Lung (tissue), 12 donors: ENCODE results near the gene ZNF43. TPM values are rescaled to one million over a fixed set of nuclear protein-coding genes. Genes with fewer than 3 reads are reported as not detected.

Experiments used
- ATAC-seq: fragments of 200-7000 bp; cut with Tn5 transposase; one replicate; pipeline ENCODE4 v1.9.1; 2020; ENCODE audit warnings: moderate number of reproducible peaks; ENCODE audit not compliant: insufficient read depth, low FRiP score
- DNase-seq, 3 donors: peaks; one replicate each; pipeline ENCODE4 v3.0.0-alpha.2; 2013 to 2017
- H3K27ac ChIP-seq, 2 donors: one replicate each; pipeline ENCODE4 v1.5.1; 2013; ENCODE audit warnings: mild to moderate bottlenecking in 2 of 2, moderate library complexity in 2 of 2, control low read depth in 1 of 2, inconsistent platforms in 1 of 2, low read depth in 1 of 2, low read length in 1 of 2
- H3K27me3 ChIP-seq, 3 donors: one replicate each; pipeline ENCODE4 v1.5.1; 2013; ENCODE audit warnings: low read length in 2 of 3; ENCODE audit not compliant: control insufficient read depth in 3 of 3, insufficient read depth in 3 of 3
- H3K36me3 ChIP-seq, 4 donors: one replicate each; pipeline ENCODE4 v1.5.1; 2013; ENCODE audit warnings: low read length in 4 of 4, mild to moderate bottlenecking in 1 of 4, moderate library complexity in 1 of 4; ENCODE audit not compliant: control insufficient read depth in 4 of 4, insufficient read depth in 4 of 4
- H3K4me1 ChIP-seq, 5 donors: one replicate each; pipeline ENCODE4 v1.5.1; 2013; ENCODE audit warnings: low read length in 5 of 5, mild to moderate bottlenecking in 2 of 5, moderate library complexity in 1 of 5; ENCODE audit not compliant: control insufficient read depth in 5 of 5, insufficient read depth in 5 of 5
- H3K4me3 ChIP-seq: one replicate; pipeline ENCODE4 v1.5.1; 2013; ENCODE audit warnings: mild to moderate bottlenecking, control low read depth, moderate library complexity
- H3K9ac ChIP-seq, 2 donors: one replicate each; pipeline ENCODE4 v1.5.1; 2013; ENCODE audit warnings: low read length in 2 of 2, control low read depth in 1 of 2; ENCODE audit not compliant: insufficient read depth in 1 of 2
- H3K9me3 ChIP-seq, 4 donors: one replicate each; pipeline ENCODE4 v1.5.1; 2013; ENCODE audit warnings: low read length in 3 of 4, mild to moderate bottlenecking in 1 of 4, moderate library complexity in 1 of 4; ENCODE audit not compliant: control insufficient read depth in 4 of 4, insufficient read depth in 3 of 4
- WGBS, 2 donors: extraction: QIAGEN DNeasy Blood & Tissue Kit; methylation state at CpG; one replicate each; pipeline ENCODE4 v1.1.7; 2013; 5-methylcytosine and 5-hydroxymethylcytosine counted together
- polyA plus RNA-seq, 2 donors: library from polyadenylated mRNA; stranded (reverse); fragments of 200-250 nt; gene quantifications; one replicate each; pipeline ENCODE4 v1.2.1, GENCODE V29; 2013
- total RNA-seq, 2 donors: library from RNA; depleted of rRNA in 1 of 2; stranded (reverse); fragments of >200 nt in 1 of 2; gene quantifications; one replicate each; pipeline ENCODE4 v1.2.1, GENCODE V29; 2014 to 2021
- TF ChIP-seq, protein P1 (sequence below): IDR thresholded peaks from 2 replicates; pipeline ENCODE4 v1.5.1; 2012; ENCODE audit warnings: mild to moderate bottlenecking; ENCODE audit errors: control extremely low read depth, extremely low read depth
- donor health status: control.
- donor health status: control.
- donor health status: Bipolar disorder and iron deficiency.
- donor health status: healthy.
- donor health status: DM: yes; HTN: yes; CAD: no.

The ZNF43 gene
- total and polyA plus RNA-seq, 4 donors: 3.1 to 29.2 (median 10.7) TPM

DNA sequence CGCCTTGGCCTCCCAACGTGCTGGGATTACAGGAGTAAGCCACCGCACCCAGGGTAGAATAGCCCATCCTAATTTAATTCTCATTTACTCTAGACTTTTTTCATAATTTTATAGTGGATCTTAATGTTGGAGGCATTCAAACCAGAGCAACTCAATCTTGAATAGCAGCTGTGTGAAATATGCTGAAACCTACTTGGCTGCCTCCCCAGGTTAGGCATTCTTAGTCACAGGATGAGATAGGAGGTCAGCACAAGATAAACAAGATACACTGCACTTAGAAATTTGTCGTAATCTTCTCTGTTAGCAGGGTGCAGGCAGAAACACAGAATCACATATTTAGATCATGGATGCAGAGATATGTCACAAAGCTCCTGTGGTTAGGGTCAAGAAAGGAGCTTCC, 2.7 kb upstream of the ZNF43 start:
- peaks cover 5 to 38% (median 23%) of the 10 kb centered on the region in 4 donors for H3K36me3 ChIP-seq
- H3K4me3 ChIP-seq: no peak overlapping the region
- 94 to 96% methylated on average over 4 of the region's 4 CpGs for WGBS, 2 donors
- no peak overlapping the region for H3K27ac ChIP-seq
- H3K4me1 ChIP-seq: peaks cover 0 to 4% (median 0%) of the 10 kb centered on the region in 5 donors
- ATAC-seq: no peak
- DNase-seq: no peak
- H3K27me3 ChIP-seq: no peaks in the 10 kb centered on the region
- no peak overlapping the region for H3K9ac ChIP-seq
- TF ChIP-seq, protein P1, sequence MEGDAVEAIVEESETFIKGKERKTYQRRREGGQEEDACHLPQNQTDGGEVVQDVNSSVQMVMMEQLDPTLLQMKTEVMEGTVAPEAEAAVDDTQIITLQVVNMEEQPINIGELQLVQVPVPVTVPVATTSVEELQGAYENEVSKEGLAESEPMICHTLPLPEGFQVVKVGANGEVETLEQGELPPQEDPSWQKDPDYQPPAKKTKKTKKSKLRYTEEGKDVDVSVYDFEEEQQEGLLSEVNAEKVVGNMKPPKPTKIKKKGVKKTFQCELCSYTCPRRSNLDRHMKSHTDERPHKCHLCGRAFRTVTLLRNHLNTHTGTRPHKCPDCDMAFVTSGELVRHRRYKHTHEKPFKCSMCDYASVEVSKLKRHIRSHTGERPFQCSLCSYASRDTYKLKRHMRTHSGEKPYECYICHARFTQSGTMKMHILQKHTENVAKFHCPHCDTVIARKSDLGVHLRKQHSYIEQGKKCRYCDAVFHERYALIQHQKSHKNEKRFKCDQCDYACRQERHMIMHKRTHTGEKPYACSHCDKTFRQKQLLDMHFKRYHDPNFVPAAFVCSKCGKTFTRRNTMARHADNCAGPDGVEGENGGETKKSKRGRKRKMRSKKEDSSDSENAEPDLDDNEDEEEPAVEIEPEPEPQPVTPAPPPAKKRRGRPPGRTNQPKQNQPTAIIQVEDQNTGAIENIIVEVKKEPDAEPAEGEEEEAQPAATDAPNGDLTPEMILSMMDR: no peak
- H3K9me3 ChIP-seq: peaks cover 0 to 2% (median 0%) of the 10 kb centered on the region in 4 donors

DNA sequence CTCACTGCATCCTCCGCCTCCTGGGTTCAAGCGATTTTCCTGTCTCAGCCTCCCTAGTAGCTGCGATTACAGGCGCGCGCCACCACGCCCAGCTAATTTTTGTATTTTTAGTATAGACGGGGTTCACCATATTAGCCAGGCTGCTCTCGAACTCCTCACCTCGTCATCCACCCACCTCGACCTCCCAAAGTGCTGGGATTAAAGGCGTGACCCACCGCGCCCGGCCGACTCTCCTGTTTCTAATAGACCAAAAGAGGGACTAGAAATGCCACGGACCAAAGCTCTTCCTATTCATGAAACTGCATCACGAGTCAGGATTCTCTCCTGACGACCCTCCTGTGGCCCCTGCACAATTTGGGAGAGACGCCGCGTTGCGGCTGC, 563 bp downstream of the ZNF43 start:
- peaks cover 0 to 6% (median 2%) of the 10 kb centered on the region in 4 donors for H3K9me3 ChIP-seq
- H3K36me3 ChIP-seq: peaks cover 0 to 21% (median 8%) of the 10 kb centered on the region in 4 donors
- peak overlapping the region; percentile 88 to 96 for H3K27ac ChIP-seq
- DNase-seq: no peak
- H3K4me3 ChIP-seq: peak overlapping the region; percentile 75
- H3K27me3 ChIP-seq: no peaks in the 10 kb centered on the region
- peaks cover 0 to 5% (median 0%) of the 10 kb centered on the region in 5 donors for H3K4me1 ChIP-seq
- 4 to 7% methylated on average over 23 of the region's 23 CpGs for WGBS, 2 donors
- H3K9ac ChIP-seq: peak overlapping the region; percentile 63 to 69
- ATAC-seq: no peak
- TF ChIP-seq, protein P1: no peak

DNA sequence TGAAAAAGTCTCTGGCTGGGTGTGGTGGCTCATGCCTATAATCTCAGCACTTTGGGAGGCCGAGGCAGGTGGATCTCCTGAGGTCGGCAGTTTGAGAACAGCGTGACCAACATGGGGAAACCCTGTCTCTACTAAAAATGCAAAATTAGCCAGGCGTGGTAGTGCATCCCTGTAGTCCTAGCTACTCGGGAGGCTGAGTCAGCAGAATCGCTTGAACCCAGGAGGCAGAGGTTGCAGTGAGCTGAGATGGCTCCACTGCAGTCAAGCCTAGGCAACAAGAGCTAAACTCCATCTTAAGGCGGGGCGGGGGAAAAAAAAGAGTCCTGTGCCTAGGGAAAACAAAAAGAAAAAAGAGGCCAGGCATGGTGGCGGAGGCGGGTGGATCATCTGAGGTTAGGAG, 2.2 kb downstream of the ZNF43 start:
- Histone ChIP-seq H3K4me3 (no peak overlapping the region), H3K36me3 (peaks cover 0 to 20% (median 1%) of the 10 kb centered on the region in 4 donors), H3K9ac (no peak overlapping the region), H3K4me1 (peaks cover 0 to 5% (median 0%) of the 10 kb centered on the region in 5 donors), H3K9me3 (peaks cover 0 to 6% (median 2%) of the 10 kb centered on the region in 4 donors), H3K27me3 (no peaks in the 10 kb centered on the region), H3K27ac (no peak overlapping the region)
- TF ChIP-seq, protein P1: no peak
- DNase-seq: no peak
- 98% methylated on average over 10 of the region's 10 CpGs for WGBS, 2 donors
- ATAC-seq: no peak

DNA sequence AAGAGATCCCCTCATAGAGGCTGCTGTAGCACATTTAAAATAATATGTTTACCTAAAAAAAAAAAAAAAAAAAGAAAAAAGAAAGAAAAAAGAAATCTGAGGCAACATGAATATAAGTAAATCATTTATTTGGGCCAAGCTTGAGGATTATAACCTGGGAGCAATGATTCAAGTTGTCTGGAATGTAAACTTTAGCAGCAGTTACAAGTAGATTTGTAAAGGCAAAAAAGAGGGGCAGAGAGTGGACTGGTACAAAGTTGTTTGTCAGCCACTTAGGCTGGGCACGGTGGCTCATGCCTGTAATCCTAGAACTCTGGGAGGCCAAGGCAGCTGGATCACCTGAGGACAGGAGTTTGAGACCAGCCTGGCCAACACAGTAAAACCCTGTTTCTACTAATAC, 11.3 kb downstream of the ZNF43 start:
- Histone ChIP-seq H3K27ac (no peak overlapping the region), H3K9me3 (peaks cover 0 to 16% (median 4%) of the 10 kb centered on the region in 4 donors), H3K4me3 (no peak overlapping the region), H3K4me1 (no peaks in the 10 kb centered on the region), H3K36me3 (peaks cover 0 to 50% (median 14%) of the 10 kb centered on the region in 4 donors), H3K27me3 (no peaks in the 10 kb centered on the region), H3K9ac (no peak overlapping the region)
- TF ChIP-seq, protein P1: no peak
- peak in 1 of 3 donors; percentile 57 for DNase-seq
- no peak for ATAC-seq
- whole genome bisulfite sequencing, 2 donors: 81 to 86% methylated on average over 1 of the region's 1 CpG
